H9 (cell line): ENCODE measurements around the gene REXO4. TPM values are rescaled to one million over a fixed set of nuclear protein-coding genes. Genes with fewer than 3 reads are reported as not detected.

Source experiments
- DNase-seq: peaks from one replicate; pipeline ENCODE4 v3.0.0-alpha.2; 2017
- H2AFZ ChIP-seq: one replicate; pipeline ENCODE4 v1.6.1; 2013; ENCODE audit warnings: mild to moderate bottlenecking, low read length, control low read depth, moderate library complexity
- H2AK5ac ChIP-seq: 2 replicates; pipeline ENCODE4 v1.6.1; 2013; ENCODE audit warnings: low read length, control low read depth, mixed read lengths; ENCODE audit not compliant: insufficient read length
- H2BK120ac ChIP-seq: one replicate; pipeline ENCODE4 v1.6.1; 2013; ENCODE audit warnings: low read depth, mild to moderate bottlenecking, low read length, control low read depth, inconsistent platforms; ENCODE audit not compliant: poor library complexity, severe bottlenecking
- H2BK12ac ChIP-seq: 2 replicates; pipeline ENCODE4 v1.6.1; 2013; ENCODE audit warnings: low read length, control low read depth, mixed read lengths, low read depth; ENCODE audit not compliant: insufficient read length
- H2BK15ac ChIP-seq: 2 replicates; pipeline ENCODE4 v1.6.1; 2013; ENCODE audit warnings: low read depth, low read length, control low read depth
- H2BK20ac ChIP-seq: one replicate; pipeline ENCODE4 v1.6.1; 2013; ENCODE audit warnings: low read depth, mild to moderate bottlenecking, low read length, control low read depth, inconsistent platforms; ENCODE audit not compliant: poor library complexity, severe bottlenecking
- H2BK5ac ChIP-seq: 2 replicates; pipeline ENCODE4 v1.6.1; 2013; ENCODE audit warnings: low read length, control low read depth, mixed read lengths; ENCODE audit not compliant: insufficient read length
- H3K14ac ChIP-seq: 2 replicates; pipeline ENCODE4 v1.6.1; 2013; ENCODE audit warnings: low read length, control low read depth; ENCODE audit not compliant: insufficient read depth
- H3K18ac ChIP-seq: 2 replicates; pipeline ENCODE4 v1.6.1; 2013; ENCODE audit warnings: low read depth, mild to moderate bottlenecking, mixed read lengths, low read length, control low read depth; ENCODE audit not compliant: insufficient read length
- H3K23ac ChIP-seq: 2 replicates; pipeline ENCODE4 v1.6.1; 2013; ENCODE audit warnings: low read length, control low read depth, mixed read lengths, low read depth; ENCODE audit not compliant: insufficient read length
- H3K23me2 ChIP-seq: 2 replicates; pipeline ENCODE4 v1.6.1; 2013; ENCODE audit warnings: low read depth, mild to moderate bottlenecking, mixed read lengths, low read length, control low read depth; ENCODE audit not compliant: insufficient read length, poor library complexity, severe bottlenecking
- H3K27ac ChIP-seq: 2 replicates; pipeline ENCODE4 v1.5.1; 2013; ENCODE audit warnings: low read length, control low read depth, mixed read lengths, low read depth; ENCODE audit not compliant: insufficient read length
- H3K27me3 ChIP-seq: 2 replicates; pipeline ENCODE4 v1.6.1; 2013; ENCODE audit warnings: low read length, control low read depth, inconsistent platforms; ENCODE audit not compliant: insufficient read depth
- H3K4ac ChIP-seq: 2 replicates; pipeline ENCODE4 v1.6.1; 2013; ENCODE audit warnings: low read depth, mild to moderate bottlenecking, control low read depth, inconsistent platforms, low read length, moderate library complexity
- H3K4me1 ChIP-seq: 2 replicates; pipeline ENCODE4 v1.6.1; 2013; ENCODE audit warnings: low read length, control low read depth, inconsistent platforms; ENCODE audit not compliant: insufficient read depth
- H3K4me2 ChIP-seq: 2 replicates; pipeline ENCODE4 v1.6.1; 2013; ENCODE audit warnings: low read length, control low read depth, mixed read lengths; ENCODE audit not compliant: insufficient read length, insufficient read depth
- H3K56ac ChIP-seq: 2 replicates; pipeline ENCODE4 v1.6.1; 2013; ENCODE audit warnings: low read depth, mild to moderate bottlenecking, mixed read lengths, low read length, control low read depth; ENCODE audit not compliant: insufficient read length
- H3K79me1 ChIP-seq: 2 replicates; pipeline ENCODE4 v1.6.1; 2013; ENCODE audit warnings: low read depth, mild to moderate bottlenecking, moderate library complexity, low read length, control low read depth, inconsistent platforms; ENCODE audit not compliant: insufficient read depth, poor library complexity, severe bottlenecking
- H3K79me2 ChIP-seq: 2 replicates; pipeline ENCODE4 v1.6.1; 2013; ENCODE audit warnings: low read length, control low read depth, inconsistent platforms; ENCODE audit not compliant: insufficient read depth
- H3K9ac ChIP-seq: 2 replicates; pipeline ENCODE4 v1.6.1; 2013; ENCODE audit warnings: low read length, control low read depth, mixed read lengths; ENCODE audit not compliant: insufficient read length; ENCODE audit errors: extremely low read depth
- H3K9me3 ChIP-seq: one replicate; pipeline ENCODE4 v1.6.1; 2013; ENCODE audit warnings: low read depth, low read length, inconsistent platforms; ENCODE audit not compliant: control insufficient read depth
- H3T11ph ChIP-seq: one replicate; pipeline ENCODE4 v1.6.1; 2013; ENCODE audit warnings: mild to moderate bottlenecking, low read length, control low read depth, inconsistent platforms
- H4K20me1 ChIP-seq: one replicate; pipeline ENCODE4 v1.6.1; 2013; ENCODE audit not compliant: control insufficient read depth, insufficient read length, insufficient read depth
- H4K5ac ChIP-seq: 2 replicates; pipeline ENCODE4 v1.6.1; 2013; ENCODE audit warnings: low read depth, mild to moderate bottlenecking, mixed read lengths, low read length, control low read depth; ENCODE audit not compliant: insufficient read length
- H4K8ac ChIP-seq: replicated peaks from 2 replicates; pipeline ENCODE4 v1.6.1; 2013; ENCODE audit warnings: low read length, control low read depth, mixed read lengths, low read depth; ENCODE audit not compliant: insufficient read length
- H4K91ac ChIP-seq: 2 replicates; pipeline ENCODE4 v1.6.1; 2013; ENCODE audit warnings: low read depth, mild to moderate bottlenecking, moderate library complexity, mixed read lengths, low read length, control low read depth; ENCODE audit not compliant: insufficient read length
- H3K27ac Mint-ChIP-seq, 3 experiments: 2 replicates in 2 of 3; 3 replicates in 1 of 3; pipeline ENCODE4 v1.8.0; 2020 to 2021; ENCODE audit warnings: mixed read lengths in 3 of 3, mild to moderate bottlenecking in 1 of 3, moderate library complexity in 1 of 3
- H3K27me3 Mint-ChIP-seq: 2 replicates; pipeline ENCODE4 v1.8.0; 2021; ENCODE audit warnings: low read depth, mild to moderate bottlenecking, moderate library complexity, mixed read lengths
- H3K36me3 Mint-ChIP-seq, 3 experiments: 2 replicates in 2 of 3; 3 replicates in 1 of 3; pipeline ENCODE4 v1.8.0; 2020 to 2021; ENCODE audit warnings: low read depth in 3 of 3, mixed read lengths in 3 of 3; ENCODE audit not compliant: insufficient read depth in 1 of 3
- H3K4me1 Mint-ChIP-seq, 2 experiments: 2 replicates each; pipeline ENCODE4 v1.8.0; 2020; ENCODE audit warnings: mixed read lengths in 2 of 2
- H3K4me3 Mint-ChIP-seq, 2 experiments: 2 replicates in 1 of 2; 3 replicates in 1 of 2; pipeline ENCODE4 v1.8.0; 2020 to 2021; ENCODE audit warnings: mild to moderate bottlenecking in 2 of 2, mixed read lengths in 2 of 2, moderate library complexity in 1 of 2
- H3K9me3 Mint-ChIP-seq, 2 experiments: 2 replicates in 1 of 2; 3 replicates in 1 of 2; pipeline ENCODE4 v1.8.0; 2020; ENCODE audit warnings: mild to moderate bottlenecking in 2 of 2, mixed read lengths in 2 of 2, moderate library complexity in 1 of 2
- CTCF ChIP-seq: fragments of 200-600 bp; sonication (generic); conservative IDR thresholded peaks from 3 replicates; pipeline ENCODE4 v1.8.0; 2021; ENCODE audit warnings: antibody characterized with exemption, mild to moderate bottlenecking
- WGBS: extraction: QIAGEN DNeasy Blood & Tissue Kit; methylation state at CpG from one replicate; pipeline ENCODE4 v1.1.7; 2013; ENCODE audit warnings: missing lambda C conversion rate, low lambda C conversion rate, mixed read lengths; ENCODE audit not compliant: insufficient read length; ENCODE audit errors: extremely low coverage; 5-methylcytosine and 5-hydroxymethylcytosine counted together
- total RNA-seq: library from RNA; stranded (reverse); gene quantifications from 2 replicates; pipeline ENCODE4 v1.2.1, GENCODE V29; 2021

REXO4 gene
- total RNA-seq, 1 experiment from 2014 or later: 35.2 TPM

GRCh38 chr9:133375116-133375723 lies 42.6 kb downstream of the REXO4 start:
- no peak overlapping the region for H2AFZ ChIP-seq
- no peak overlapping the region for H3K27ac ChIP-seq
- peak overlapping the region; percentile 95 to 98 for H3K4me3 Mint-ChIP-seq
- no peak overlapping the region for H3K14ac ChIP-seq
- peak overlapping the region; percentile 82 to 97 (median 95); a peak in 6 of 7 replicates for H3K27ac Mint-ChIP-seq
- no peak for DNase-seq
- no peak overlapping the region for H4K5ac ChIP-seq
- H3K4me1 ChIP-seq: no peaks in the 10 kb centered on the region
- H3T11ph ChIP-seq: no peak overlapping the region
- WGBS: no CpG with 5 or more reads among the region's 39 CpGs
- H3K9me3 ChIP-seq: no peaks in the 10 kb centered on the region
- H2BK5ac ChIP-seq: no peak overlapping the region
- peaks cover 38% of the 10 kb centered on the region; the same call in 1 of the 2 replicates for H3K79me2 ChIP-seq
- H4K20me1 ChIP-seq: no peaks in the 10 kb centered on the region
- peaks cover 3 to 4% of the 10 kb centered on the region in 2 experiments; a peak in 3 of 5 replicates for H3K9me3 Mint-ChIP-seq
- peaks cover 11 to 13% of the 10 kb centered on the region in 2 experiments for H3K4me1 Mint-ChIP-seq
- H2BK120ac ChIP-seq: no peak overlapping the region
- H3K79me1 ChIP-seq: peaks cover 16% of the 10 kb centered on the region
- no peak overlapping the region for H3K56ac ChIP-seq
- H2BK20ac ChIP-seq: no peak overlapping the region
- no peak overlapping the region for H3K4ac ChIP-seq
- H3K4me2 ChIP-seq: peak overlapping the region; percentile 98
- no peak overlapping the region for H4K8ac ChIP-seq
- no peak overlapping the region for H4K91ac ChIP-seq
- H3K23ac ChIP-seq: no peak overlapping the region
- peak; percentile 31; the same call in 1 of the 3 replicates for TF ChIP-seq CTCF
- H3K9ac ChIP-seq: peak overlapping the region; percentile 75
- H3K27me3 ChIP-seq: no peaks in the 10 kb centered on the region
- H2BK12ac ChIP-seq: no peak overlapping the region
- peaks cover 6% of the 10 kb centered on the region for H3K23me2 ChIP-seq
- H2BK15ac ChIP-seq: no peak overlapping the region
- no peak overlapping the region for H2AK5ac ChIP-seq
- peaks cover 15 to 36% (median 27%) of the 10 kb centered on the region in 3 experiments; a peak in 6 of 7 replicates for H3K36me3 Mint-ChIP-seq
- no peak overlapping the region for H3K18ac ChIP-seq
- peaks cover 30% of the 10 kb centered on the region for H3K27me3 Mint-ChIP-seq
